Fibroblast of lung (primary cell): Measurements from ENCODE around the gene NOXO1.
"Not testable (repeated sequence)": the region's sequence is repeated elsewhere in the genome, so short reads cannot be mapped to it uniquely, and the experiment has no call there.

ENCODE experiments used
- EZH2 ChIP-seq: IDR thresholded peaks from 2 replicates; pipeline ENCODE4 v1.5.1; 2012; ENCODE audit warnings: low read length, control low read depth, mild to moderate bottlenecking; ENCODE audit errors: missing control alignments
- TF ChIP-seq, protein P1 (sequence below), 2 donors: IDR thresholded peaks in 1 of 2; conservative IDR thresholded peaks in 1 of 2; 1 replicate in 1 of 2; 2 replicates in 1 of 2; pipeline ENCODE4 v1.5.1; 2011 to 2012; ENCODE audit warnings: low read length in 2 of 2, control low read depth in 1 of 2, inconsistent platforms in 1 of 2, low read depth in 1 of 2, mild to moderate bottlenecking in 1 of 2

DNA sequence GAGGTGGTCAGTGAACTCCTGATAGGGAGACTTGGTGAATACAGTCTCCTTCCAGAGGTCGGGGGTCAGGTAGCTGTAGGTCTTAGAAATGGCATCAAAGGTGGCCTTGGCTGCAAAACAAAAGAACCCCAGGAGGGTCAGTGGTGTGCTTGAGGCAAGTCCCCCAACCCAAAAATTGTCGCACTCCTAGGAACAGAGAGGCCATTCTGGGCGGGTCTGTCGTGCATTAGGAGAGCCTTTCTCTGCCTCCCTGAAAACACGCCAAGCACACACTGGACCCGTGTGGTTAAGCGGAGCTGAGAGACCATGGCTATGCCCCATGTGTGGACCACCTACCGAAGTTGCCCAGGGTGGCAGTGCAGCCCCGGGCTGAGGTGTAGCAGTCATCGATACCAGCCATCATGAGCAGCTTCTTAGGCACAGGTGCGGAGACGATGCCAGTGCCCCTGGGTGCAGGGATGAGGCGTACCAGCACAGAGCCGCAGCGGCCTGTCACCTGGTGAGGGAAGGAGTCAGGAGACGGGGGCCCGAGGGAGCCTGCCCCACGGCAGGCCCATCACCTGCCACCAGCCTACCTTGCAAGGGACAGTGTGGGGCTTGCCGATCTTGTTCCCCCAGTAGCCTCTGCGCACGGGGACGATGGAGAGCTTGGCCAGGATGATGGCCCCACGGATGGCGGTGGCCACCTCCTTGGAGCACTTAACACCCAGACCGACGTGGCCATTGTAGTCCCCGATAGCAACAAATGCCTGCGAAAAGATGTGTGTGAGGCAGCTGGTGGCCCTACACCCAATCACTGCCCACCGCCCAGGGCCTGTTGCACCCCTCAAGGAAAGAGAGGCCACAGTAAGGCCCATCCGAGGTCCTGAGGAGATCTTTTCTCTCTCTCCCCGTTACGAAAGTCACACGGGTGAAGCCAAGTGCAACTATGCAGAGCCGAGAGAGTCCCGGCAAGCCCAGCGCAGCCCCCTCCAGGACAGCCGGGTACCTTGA lies 18.8 kb downstream of the NOXO1 start:
- TF ChIP-seq, protein P1, sequence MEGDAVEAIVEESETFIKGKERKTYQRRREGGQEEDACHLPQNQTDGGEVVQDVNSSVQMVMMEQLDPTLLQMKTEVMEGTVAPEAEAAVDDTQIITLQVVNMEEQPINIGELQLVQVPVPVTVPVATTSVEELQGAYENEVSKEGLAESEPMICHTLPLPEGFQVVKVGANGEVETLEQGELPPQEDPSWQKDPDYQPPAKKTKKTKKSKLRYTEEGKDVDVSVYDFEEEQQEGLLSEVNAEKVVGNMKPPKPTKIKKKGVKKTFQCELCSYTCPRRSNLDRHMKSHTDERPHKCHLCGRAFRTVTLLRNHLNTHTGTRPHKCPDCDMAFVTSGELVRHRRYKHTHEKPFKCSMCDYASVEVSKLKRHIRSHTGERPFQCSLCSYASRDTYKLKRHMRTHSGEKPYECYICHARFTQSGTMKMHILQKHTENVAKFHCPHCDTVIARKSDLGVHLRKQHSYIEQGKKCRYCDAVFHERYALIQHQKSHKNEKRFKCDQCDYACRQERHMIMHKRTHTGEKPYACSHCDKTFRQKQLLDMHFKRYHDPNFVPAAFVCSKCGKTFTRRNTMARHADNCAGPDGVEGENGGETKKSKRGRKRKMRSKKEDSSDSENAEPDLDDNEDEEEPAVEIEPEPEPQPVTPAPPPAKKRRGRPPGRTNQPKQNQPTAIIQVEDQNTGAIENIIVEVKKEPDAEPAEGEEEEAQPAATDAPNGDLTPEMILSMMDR (conservative IDR thresholded peaks at IDR 0.05 in 1 of 2, IDR thresholded peaks at IDR 0.05 in 1 of 2; ENCODE audit: low read depth in 1 of 2, low read length in 2 of 2): not testable (repeated sequence)
- not testable (repeated sequence) for TF ChIP-seq EZH2
